Stimulated activated CD4-positive, alpha-beta T cell treated with anti-CD3 and anti-CD28 coated beads, Interleukin-12 subunit alpha, Interleukin-12 subunit beta, amount 100 ng/mL, for 24 hours (primary cell): Measurements from ENCODE around the gene GALNT15.

ENCODE experiments used
- DNase-seq, 2 experiments: peaks; one replicate each; pipeline ENCODE4 v3.0.0-alpha.2; 2020; ENCODE audit warnings: low read depth in 2 of 2

The GALNT15 gene, protein sequence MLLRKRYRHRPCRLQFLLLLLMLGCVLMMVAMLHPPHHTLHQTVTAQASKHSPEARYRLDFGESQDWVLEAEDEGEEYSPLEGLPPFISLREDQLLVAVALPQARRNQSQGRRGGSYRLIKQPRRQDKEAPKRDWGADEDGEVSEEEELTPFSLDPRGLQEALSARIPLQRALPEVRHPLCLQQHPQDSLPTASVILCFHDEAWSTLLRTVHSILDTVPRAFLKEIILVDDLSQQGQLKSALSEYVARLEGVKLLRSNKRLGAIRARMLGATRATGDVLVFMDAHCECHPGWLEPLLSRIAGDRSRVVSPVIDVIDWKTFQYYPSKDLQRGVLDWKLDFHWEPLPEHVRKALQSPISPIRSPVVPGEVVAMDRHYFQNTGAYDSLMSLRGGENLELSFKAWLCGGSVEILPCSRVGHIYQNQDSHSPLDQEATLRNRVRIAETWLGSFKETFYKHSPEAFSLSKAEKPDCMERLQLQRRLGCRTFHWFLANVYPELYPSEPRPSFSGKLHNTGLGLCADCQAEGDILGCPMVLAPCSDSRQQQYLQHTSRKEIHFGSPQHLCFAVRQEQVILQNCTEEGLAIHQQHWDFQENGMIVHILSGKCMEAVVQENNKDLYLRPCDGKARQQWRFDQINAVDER

DNA sequence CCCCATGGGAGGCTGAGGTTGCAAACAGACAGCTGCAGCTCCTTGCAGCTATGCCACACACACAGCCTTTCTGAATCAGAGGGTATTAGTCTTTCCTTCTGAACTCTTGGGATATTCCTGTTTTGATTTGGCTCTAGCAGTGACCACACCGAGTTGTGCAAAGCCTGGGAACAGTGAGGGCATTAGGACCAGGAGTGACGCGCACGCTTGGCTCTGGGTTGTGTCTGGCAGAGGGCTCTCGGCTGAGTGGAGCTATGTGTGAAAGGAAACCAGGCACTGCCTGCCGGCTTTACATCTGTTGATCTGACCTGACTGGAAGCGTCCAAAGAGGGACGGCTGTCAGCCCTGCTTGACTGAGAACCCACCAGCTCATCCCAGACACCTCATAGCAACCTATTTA lies at the start of gene GALNT15:
Gene GALNT15 (plus strand): TSS at position 292 of the 400 bp plus-strand sequence. CDS start 472 bp downstream, outside the sequence.
- DNase-seq: no peak

DNA sequence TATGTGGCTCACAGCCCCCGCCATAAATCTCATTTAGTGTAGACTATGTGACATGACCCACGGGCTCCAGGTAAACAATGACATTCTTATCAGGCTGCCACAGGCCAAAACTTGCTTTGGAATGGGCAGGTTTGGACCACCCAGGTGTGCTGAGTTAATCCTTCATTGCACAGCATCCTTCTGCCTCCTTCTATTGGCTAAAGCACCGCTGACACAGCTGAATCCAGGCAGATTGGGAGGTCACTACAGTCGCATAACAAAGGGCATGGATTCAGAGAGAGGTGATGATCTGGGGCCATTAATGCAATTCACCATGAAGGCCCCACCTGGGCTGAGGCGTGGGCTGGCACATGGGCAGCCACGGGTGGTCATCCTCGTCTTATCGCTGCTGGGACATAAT lies 47.8 kb upstream of the GALNT15 start:
- DNase-seq: no peak

GRCh38 chr3:16127249-16127648 lies 47.2 kb upstream of the GALNT15 start:
- no peak for DNase-seq

DNA sequence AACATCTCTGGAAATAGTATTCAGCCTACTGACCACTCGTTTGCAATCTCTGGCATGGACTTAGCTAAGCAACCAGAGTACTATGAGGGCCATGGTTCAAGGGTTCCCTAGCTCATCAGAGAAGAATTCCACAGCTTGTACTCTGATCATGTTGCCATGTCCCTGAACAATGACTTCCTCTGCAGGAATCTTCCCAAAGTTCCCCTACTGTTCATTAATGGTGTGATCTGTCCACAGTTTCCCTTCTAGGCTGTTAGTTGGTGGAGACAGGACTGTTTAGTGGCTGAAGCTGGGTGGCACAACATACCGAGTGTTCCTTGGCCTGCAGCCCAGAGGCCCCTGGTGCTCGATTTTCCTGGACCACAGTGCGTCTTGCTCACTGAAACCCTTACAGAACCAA lies 44.4 kb upstream of the GALNT15 start:
- DNase-seq: no peak

DNA sequence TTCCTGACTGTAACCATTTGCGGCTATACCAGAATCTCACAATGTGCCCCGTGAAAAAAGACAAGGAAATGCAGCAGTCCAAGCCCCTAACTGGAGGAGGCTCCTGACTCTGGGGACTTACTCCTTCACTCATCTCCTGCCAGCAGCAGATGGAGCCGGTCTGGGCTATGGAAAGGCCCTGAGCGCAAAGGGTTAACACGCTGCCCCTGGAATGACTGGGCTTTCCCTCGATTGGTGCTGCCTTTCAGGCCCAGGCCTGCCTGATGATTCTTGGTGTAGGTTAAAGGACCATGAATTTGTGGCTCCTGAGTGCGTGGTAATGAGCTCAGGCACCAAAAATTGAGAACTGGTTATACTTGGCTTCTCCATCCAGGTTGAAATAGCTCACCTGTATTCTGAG lies 42.3 kb upstream of the GALNT15 start:
- no peak for DNase-seq

DNA sequence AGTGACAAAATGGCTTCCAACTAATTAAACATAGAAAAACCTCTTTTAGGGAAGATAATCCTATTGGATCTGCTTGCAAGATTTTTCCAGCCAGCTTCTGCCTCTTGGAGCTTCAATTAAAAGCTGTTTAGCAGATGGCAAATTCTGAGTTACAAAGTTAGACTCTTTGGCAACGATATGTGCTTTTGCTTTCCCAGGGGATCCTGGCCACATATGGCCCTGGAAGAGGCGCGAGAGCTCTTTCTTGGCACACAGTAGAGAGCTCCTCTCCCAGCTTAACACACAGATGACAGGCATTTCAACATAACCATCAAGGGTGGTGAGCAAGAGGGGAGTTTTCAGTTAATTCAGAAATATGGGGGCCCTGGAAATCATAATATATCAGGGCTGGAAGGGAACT lies 41.6 kb upstream of the GALNT15 start:
- DNase-seq: no peak

DNA sequence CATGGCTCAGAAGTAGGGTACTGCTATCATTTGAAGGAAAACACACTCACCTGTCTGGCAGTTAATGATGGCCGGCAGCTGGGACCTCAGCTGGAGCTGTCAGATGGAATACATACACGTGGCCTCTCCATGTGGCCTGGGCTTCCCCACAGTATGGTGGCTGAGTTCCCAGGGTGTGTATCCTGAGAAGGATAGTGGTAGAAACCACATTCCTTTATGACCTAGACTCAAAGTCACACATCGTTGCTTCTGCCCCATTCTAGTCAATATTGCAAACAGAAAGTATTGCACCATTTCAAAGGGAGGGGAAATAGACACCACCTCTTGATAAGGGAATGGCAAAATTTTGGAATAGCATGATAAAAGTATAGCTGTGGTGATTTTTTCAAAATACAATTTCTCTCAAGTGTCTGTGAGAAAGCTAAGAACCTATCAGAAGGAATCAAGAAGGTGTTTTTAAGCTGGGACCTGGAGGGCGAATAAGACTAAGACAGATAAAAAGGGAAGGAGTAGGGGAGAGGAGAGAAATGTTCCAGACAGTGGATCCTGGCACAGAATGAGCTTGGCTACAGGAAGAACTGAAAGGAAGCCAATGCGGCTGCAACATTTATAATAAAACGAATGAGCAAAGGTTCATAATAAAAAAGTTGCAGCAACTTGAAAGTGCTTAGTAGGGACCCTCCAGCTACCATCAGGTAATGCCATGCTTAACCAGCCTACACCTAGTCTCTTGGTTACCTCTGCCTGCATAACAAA lies 40.1 kb upstream of the GALNT15 start:
- DNase-seq: no peak

DNA sequence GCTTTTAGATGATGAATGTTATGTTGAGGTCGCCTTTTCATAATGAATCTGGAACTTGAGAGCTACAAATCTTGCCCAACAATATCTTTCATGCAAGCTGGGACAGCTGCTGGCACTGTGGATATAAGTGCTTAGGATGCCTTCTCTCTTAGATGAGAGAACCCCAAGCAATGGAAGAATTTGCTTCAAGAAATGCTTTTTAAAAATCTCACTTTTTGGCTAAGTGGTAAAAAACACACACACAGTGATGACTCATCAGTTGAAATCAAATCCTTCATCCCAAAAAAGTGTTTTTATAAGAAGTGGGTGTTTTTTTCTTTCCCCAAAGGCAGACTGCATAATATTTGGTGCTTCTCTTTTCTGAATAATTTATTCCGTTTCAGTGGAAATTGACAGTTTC lies 38.4 kb upstream of the GALNT15 start:
- DNase-seq: no peak

GRCh38 chr3:16137044-16137443 lies 37.4 kb upstream of the GALNT15 start:
- no peak for DNase-seq

DNA sequence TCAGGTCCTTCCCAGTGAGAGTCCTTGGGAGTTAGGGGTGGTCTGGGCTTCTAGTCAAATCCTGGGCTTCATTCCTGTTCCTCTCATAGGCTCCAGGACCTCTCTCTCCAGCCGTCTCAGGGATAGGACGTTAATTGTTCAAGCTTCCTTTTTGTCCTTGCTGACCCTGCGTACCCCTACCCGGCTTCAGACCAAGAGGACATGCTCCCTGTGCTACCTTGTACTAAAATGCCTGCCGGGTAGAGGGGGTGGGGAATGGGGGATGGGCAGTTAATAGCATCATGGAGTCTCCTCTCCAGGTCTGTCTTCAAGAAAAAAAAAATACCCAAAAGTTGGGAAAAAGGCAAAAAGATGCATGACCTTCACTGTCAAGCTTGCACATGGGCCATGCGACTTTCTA lies 36.5 kb upstream of the GALNT15 start:
- no peak for DNase-seq

DNA sequence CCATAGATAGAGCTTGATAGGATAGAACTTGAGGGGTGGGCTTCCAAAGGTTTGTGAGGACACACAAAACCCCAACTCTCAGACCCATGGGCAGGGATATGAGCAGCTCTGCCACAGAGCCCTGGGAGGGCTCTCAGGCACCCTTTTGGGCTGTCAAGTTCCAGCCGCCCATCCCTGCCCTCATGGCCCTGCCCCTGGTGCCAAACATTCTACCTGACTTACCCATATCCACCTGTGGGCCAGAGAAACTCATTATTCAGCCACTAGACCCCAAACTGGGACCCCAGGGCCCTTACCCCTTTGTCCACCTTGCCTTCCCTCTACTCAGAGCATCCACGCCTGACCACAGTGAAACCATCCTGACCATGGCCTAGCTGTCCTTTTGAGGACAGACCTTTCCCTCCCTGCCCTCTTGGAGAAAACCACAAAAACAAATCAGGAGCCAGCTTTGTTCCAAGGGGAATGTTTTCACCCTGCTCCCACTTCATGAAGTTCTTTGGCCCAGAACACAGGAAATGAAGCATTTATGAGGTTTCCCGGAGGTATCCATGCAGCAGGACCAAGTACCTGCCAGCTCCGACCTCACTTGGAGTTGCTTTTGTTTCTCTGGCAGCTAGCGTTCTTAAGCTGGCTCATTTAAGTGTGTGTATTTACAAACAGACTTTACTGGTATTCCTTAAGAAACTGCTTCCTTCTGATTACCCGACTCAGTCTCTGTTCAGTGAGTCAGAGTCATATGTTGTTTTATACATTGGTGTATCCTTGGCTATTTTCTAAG lies 34.2 kb upstream of the GALNT15 start:
- DNase-seq: no peak

GRCh38 chr3:16140894-16141285 lies 33.6 kb upstream of the GALNT15 start:
- DNase-seq: no peak

DNA sequence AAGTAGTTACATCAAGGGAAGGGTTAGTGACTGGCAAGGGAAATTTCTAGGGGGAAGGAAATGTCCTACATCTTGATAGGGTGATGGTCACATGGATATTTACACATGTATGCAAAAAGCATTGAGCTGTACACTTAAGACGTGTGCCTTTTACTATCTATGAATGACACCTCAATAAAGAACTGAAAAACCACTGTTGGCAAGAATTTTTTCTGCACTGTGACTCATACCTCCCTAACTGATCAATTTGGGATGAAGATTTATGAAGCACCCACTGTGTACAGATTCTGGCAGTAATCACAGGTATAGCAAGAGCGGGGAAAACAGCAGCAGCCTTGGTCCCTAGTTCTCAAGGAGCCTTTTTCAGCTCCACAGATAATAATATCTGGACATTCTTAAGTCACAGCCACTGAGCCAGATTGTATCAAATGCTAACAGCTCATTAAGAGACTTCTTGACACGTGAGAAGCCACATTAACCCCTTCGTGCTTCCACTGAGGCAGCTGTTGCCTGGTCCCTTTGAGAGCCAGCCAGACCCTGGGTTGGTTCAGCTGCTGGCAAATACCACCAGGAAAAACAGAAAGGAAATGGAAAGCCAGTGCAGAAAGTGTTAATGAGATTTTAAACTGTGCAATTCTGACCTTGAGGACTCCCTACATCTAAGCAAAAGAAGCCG lies 32.0 kb upstream of the GALNT15 start:
- no peak for DNase-seq

GRCh38 chr3:16143861-16144447 lies 30.5 kb upstream of the GALNT15 start:
- DNase-seq: no peak

- no peak for DNase-seq
Measured at GRCh38 chr3:16145176-16145575, 29.3 kb upstream of the GALNT15 start.

DNA sequence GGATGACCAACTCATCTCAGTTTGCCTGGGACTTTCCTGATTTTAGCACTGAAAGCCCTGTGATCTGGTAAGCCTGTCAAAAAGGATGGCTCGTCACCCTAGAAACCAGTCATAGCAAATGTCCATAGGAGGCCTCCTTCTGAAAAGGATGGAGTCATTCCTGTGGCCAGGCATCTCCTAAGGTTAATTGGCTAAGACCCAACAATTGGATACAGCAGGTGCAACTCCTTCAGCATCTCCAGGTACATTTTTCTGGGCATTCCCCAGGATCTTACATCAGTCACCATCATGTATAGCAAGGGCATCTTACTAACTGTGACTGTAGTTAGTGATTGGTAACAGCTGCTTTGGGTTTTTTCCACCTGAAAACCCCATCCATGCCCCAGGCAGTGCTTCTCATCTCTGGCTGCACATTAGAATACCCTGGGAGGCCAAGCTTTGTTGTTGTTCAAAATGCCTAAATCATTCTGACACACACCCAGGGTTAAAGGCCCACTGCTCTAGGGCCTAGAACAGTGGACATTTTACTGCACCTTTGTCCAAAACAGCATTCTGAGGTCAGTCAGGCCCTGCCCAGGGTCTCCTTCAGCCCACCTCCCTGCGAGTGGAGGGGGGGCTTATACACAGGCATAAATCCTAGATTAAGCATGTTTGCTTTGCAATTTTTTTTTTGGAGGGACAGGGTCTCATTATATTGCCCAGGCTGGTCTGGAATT lies 28.3 kb upstream of the GALNT15 start:
- no peak for DNase-seq

DNA sequence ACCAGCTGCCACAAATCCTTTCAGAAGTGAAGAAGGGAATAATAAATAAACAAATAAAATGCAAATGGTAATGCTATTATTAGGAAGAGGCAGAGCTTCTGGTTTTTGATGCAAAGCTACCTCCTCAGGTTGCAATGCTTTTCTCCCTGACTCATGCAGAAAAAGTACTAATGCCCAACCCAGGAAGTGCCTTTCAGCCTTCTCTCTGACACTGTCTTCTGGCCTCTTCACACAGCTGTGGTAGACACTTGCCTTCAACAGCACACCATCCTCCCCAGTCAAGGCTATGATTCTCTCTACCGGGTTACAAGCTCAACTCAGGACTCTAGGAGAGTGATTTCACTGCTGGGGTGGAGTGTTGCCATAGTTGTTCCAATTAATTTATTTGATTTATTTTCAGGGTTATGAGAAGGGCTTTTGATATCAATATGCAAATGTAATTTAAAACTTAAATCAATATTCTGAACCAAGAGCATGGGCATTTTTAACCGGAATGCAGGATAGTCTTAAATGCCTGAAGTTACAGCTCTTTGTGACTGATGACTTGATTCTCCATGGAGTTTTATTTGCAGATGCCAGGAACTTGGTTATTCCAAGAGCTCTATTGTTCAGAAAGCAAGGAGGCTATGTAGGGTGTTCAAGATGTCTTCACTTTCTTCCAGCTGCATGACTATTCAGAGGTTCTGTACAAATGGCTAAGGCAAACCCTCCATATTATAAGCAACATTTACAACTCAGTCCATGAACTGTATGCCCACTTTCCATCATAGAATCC lies 27.1 kb upstream of the GALNT15 start:
- no peak for DNase-seq

GRCh38 chr3:16148213-16148612 lies 26.3 kb upstream of the GALNT15 start:
- DNase-seq: no peak

DNA sequence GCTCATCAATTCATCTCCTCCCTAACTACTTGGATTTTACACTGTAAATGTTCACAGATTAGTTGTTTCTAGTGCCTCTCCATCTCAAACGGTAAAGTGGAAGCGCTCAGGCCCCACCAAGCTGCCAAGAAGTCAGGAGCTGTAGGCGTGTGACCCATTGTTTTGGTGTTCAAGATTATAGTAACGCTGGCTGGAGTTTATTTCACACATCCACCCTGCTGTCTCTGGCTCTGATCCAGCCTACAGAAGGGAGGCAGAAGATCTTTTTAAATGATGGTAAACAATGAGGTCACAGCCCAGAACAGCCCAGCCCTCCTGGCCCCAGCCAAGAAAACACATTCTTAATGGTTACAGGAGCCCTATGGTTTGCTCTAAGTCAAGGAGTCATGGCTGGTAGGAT lies 25.7 kb upstream of the GALNT15 start:
- no peak for DNase-seq

DNA sequence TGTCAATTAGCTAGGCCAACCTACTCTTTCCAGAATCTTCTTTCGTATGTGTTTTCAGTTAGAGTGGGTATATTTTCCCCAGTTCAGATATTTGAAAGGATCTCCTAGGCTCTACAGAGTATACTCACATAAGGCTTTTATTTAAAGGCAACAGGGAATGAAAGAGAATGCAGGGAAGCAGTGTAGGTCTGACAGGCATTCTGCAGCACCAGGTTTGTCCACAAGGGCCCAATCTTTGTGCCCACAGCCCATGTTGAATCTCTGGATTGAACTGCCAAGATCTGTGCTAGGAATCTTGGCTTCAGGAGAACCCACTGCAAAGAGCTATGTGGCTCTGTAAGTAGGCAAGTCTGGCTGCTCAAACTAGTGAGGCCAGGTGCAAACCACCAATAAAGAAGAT lies 24.2 kb upstream of the GALNT15 start:
- no peak for DNase-seq
